NCI-H345 (cell line): Measurements from ENCODE around the gene SBF1.
"Not testable (repeated sequence)": the region's sequence is repeated elsewhere in the genome, so short reads cannot be mapped to it uniquely, and the experiment has no call there.

ENCODE experiments used
- DNase-seq: peaks from one replicate; lab custom pipeline; 2025; lab: John Stamatoyannopoulos, UW

SBF1 gene

GRCh38 chr22:50422961-50423815 is 51.6 kb downstream of the SBF1 start:
- DNase-seq = no peak

- DNase-seq = no peak
These were observed 52.8 kb downstream of the SBF1 start for GRCh38 chr22:50422046-50422445.

- no peak for DNase-seq
These were observed 54.3 kb downstream of the SBF1 start for GRCh38 chr22:50420581-50420980.

GRCh38 chr22:50420015-50420414 is 54.8 kb downstream of the SBF1 start:
- no peak for DNase-seq

GRCh38 chr22:50419116-50419515 is 55.7 kb downstream of the SBF1 start:
- no peak for DNase-seq

GRCh38 chr22:50418624-50419023 is 56.2 kb downstream of the SBF1 start:
- no peak for DNase-seq

- no peak for DNase-seq
These were observed 57.2 kb downstream of the SBF1 start for GRCh38 chr22:50417411-50418210.

- no peak for DNase-seq
These were observed 57.8 kb downstream of the SBF1 start for GRCh38 chr22:50416996-50417395.

GRCh38 chr22:50415426-50415825 is 59.4 kb downstream of the SBF1 start:
- no peak for DNase-seq

- no peak for DNase-seq
These were observed 60.2 kb downstream of the SBF1 start for GRCh38 chr22:50414476-50415248.

- DNase-seq = not testable (repeated sequence)
These were observed 65.9 kb downstream of the SBF1 start for GRCh38 chr22:50408954-50409353.

- DNase-seq = no peak
These were observed 66.5 kb downstream of the SBF1 start for GRCh38 chr22:50408311-50408710.

GRCh38 chr22:50406416-50407170 is 68.2 kb downstream of the SBF1 start:
- no peak for DNase-seq

- no peak for DNase-seq
These were observed 71.1 kb downstream of the SBF1 start for GRCh38 chr22:50403701-50404101.

GRCh38 chr22:50401907-50402306 is 72.9 kb downstream of the SBF1 start:
- DNase-seq = no peak

GRCh38 chr22:50400931-50401330 is 73.9 kb downstream of the SBF1 start:
- no peak for DNase-seq

GRCh38 chr22:50400406-50400805 is 74.4 kb downstream of the SBF1 start:
- DNase-seq = no peak

- no peak for DNase-seq
These were observed 75.0 kb downstream of the SBF1 start for GRCh38 chr22:50399751-50400331.

GRCh38 chr22:50398831-50399648 is 75.8 kb downstream of the SBF1 start:
- peak; percentile 31 for DNase-seq

- DNase-seq = not testable (repeated sequence)
These were observed 77.3 kb downstream of the SBF1 start for GRCh38 chr22:50397371-50398060.
